Renal cortical epithelial cell (primary cell): ENCODE data around the gene MYDGF. TPM values are rescaled to one million over a fixed set of nuclear protein-coding genes. Genes with fewer than 3 reads are reported as not detected.

Experiments
- total RNA-seq: library from RNA; depleted of rRNA; stranded (reverse); fragments of >200 nt; gene quantifications from 2 replicates; pipeline ENCODE4 v1.2.3, GENCODE V29; 2014

Gene MYDGF
- total RNA-seq, 1 donor from 2014 or later, result 52.1 TPM

Other genes with a start within 250 kb of the MYDGF start
- gene UBXN6, start 212.5 kb downstream of the MYDGF start, total RNA-seq, result 101 and 105 TPM in 2 replicates
- gene HDGFL2, start 198.0 kb downstream of the MYDGF start, total RNA-seq, result 47.2 and 59.5 TPM in 2 replicates
- gene PLIN4, start 151.9 kb downstream of the MYDGF start, total RNA-seq, result under 0.01 and 0.10 TPM in 2 replicates
- gene PLIN5, start 135.1 kb downstream of the MYDGF start, total RNA-seq, result 0.17 and 0.40 TPM in 2 replicates
- 0.17 and 2.9 TPM in 2 replicates for gene LRG1, start 130.3 kb downstream of the MYDGF start, total RNA-seq
- 0.17 and 0.89 TPM in 2 replicates for gene SEMA6B, start 110.7 kb downstream of the MYDGF start, total RNA-seq
- 3.0 and 5.4 TPM in 2 replicates for gene TNFAIP8L1, start 30.8 kb downstream of the MYDGF start, total RNA-seq
- gene DPP9, start 53.5 kb upstream of the MYDGF start, total RNA-seq, result 21.5 and 37.4 TPM in 2 replicates
- gene FEM1A, start 121.4 kb upstream of the MYDGF start, total RNA-seq, result 13.0 and 14.8 TPM in 2 replicates
- gene TICAM1, start 161.4 kb upstream of the MYDGF start, total RNA-seq, result 9.0 and 9.6 TPM in 2 replicates
- gene PLIN3, start 197.3 kb upstream of the MYDGF start, total RNA-seq, result 348 and 378 TPM in 2 replicates
- gene ARRDC5, start 232.6 kb upstream of the MYDGF start, total RNA-seq, result not detected in 2 replicates
- 18.0 and 26.2 TPM in 2 replicates for gene UHRF1, start 239.2 kb upstream of the MYDGF start, total RNA-seq